DMS 273 (cell line): Measurements from ENCODE around the gene GRK7.

Experiments used
- DNase-seq: peaks from one replicate; lab custom pipeline; 2025; ENCODE audit not compliant: unreplicated experiment; lab: John Stamatoyannopoulos, UW

The GRK7 gene

GRCh38 chr3:141763088-141763750 lies at the start of gene GRK7:
GRK7 (plus strand) TSS chr3:141763408; CDS start chr3:141778285, 14,877 bp downstream.
- no peak for DNase-seq

- DNase-seq = no peak
These were observed 48.5 kb upstream of the GRK7 start for GRCh38 chr3:141714671-141715070.

GRCh38 chr3:141722081-141722480 lies 41.1 kb upstream of the GRK7 start:
- no peak for DNase-seq

GRCh38 chr3:141722648-141723047 lies 40.6 kb upstream of the GRK7 start:
- no peak for DNase-seq

GRCh38 chr3:141723255-141723654 lies 40.0 kb upstream of the GRK7 start:
- DNase-seq = no peak

- DNase-seq = no peak
These were observed 39.0 kb upstream of the GRK7 start for GRCh38 chr3:141724186-141724585.

- DNase-seq = no peak
These were observed 38.2 kb upstream of the GRK7 start for GRCh38 chr3:141725036-141725435.

- no peak for DNase-seq
These were observed 36.7 kb upstream of the GRK7 start for GRCh38 chr3:141726483-141726882.

GRCh38 chr3:141728355-141728892 lies 34.8 kb upstream of the GRK7 start:
- no peak for DNase-seq

GRCh38 chr3:141729240-141729639 lies 34.0 kb upstream of the GRK7 start:
- no peak for DNase-seq

- DNase-seq = no peak
These were observed 28.0 kb upstream of the GRK7 start for GRCh38 chr3:141735176-141735575.

GRCh38 chr3:141735770-141736465 lies 27.3 kb upstream of the GRK7 start:
- DNase-seq = no peak

- DNase-seq = no peak
These were observed 26.1 kb upstream of the GRK7 start for GRCh38 chr3:141737093-141737492.

GRCh38 chr3:141737678-141738021 lies 25.6 kb upstream of the GRK7 start:
- no peak for DNase-seq

GRCh38 chr3:141738022-141738890 lies 25.0 kb upstream of the GRK7 start, which contains the start of gene RNF7:
RNF7 (plus strand) TSS chr3:141738298; CDS start chr3:141738342, 44 bp downstream.
- DNase-seq = peak; percentile 99

- DNase-seq = peak; percentile 72
These were observed 24.3 kb upstream of the GRK7 start for GRCh38 chr3:141738891-141739363.

GRCh38 chr3:141739731-141740130 lies 23.5 kb upstream of the GRK7 start:
- no peak for DNase-seq

- DNase-seq = no peak
These were observed 22.9 kb upstream of the GRK7 start for GRCh38 chr3:141740349-141740748.

GRCh38 chr3:141743305-141743704 lies 19.9 kb upstream of the GRK7 start:
- DNase-seq = no peak

GRCh38 chr3:141746962-141747361 lies 16.2 kb upstream of the GRK7 start:
- DNase-seq = no peak

GRCh38 chr3:141753399-141753798 lies 9.8 kb upstream of the GRK7 start:
- no peak for DNase-seq
